WTC11 (cell line): Measurements from ENCODE around the gene WSCD1. TPM values are rescaled to one million over a fixed set of nuclear protein-coding genes. Genes with fewer than 3 reads are reported as not detected.

Experiments used
- ATAC-seq: fragments of 200-7000 bp; cut with Tn5 transposase; 2 replicates; pipeline ENCODE4 v1.10.0; 2021; ENCODE audit warnings: mild to moderate bottlenecking, moderate library complexity
- CTCF ChIA-PET: fragments of 300-600 bp; sonication (Branson Sonifier 250); formaldehyde crosslinking; loops from one replicate; lab custom pipeline; 2021; ENCODE audit warnings: antibody characterized with exemption; lab: Charles Lee
- POLR2A ChIA-PET: fragments of 350-600 bp; sonication (Branson Sonifier 250); formaldehyde crosslinking; loops from one replicate; lab custom pipeline; 2021; ENCODE audit warnings: antibody characterized with exemption; lab: Charles Lee
- DNase-seq: peaks from one replicate; pipeline ENCODE4 v3.0.0; 2021; ENCODE audit warnings: low spot score
- H3K27ac Mint-ChIP-seq: 2 replicates; pipeline ENCODE4 v1.8.0; 2021; ENCODE audit warnings: mixed read lengths
- H3K27me3 Mint-ChIP-seq: 2 replicates; pipeline ENCODE4 v1.8.0; 2021; ENCODE audit warnings: low read depth, mild to moderate bottlenecking, moderate library complexity, mixed read lengths
- H3K36me3 Mint-ChIP-seq: 2 replicates; pipeline ENCODE4 v1.8.0; 2021; ENCODE audit warnings: mixed read lengths
- H3K4me1 Mint-ChIP-seq: 2 replicates; pipeline ENCODE4 v1.8.0; 2022; ENCODE audit warnings: mixed read lengths
- H3K4me3 Mint-ChIP-seq: 2 replicates; pipeline ENCODE4 v1.8.0; 2021; ENCODE audit warnings: mild to moderate bottlenecking, moderate library complexity, mixed read lengths
- H3K9me3 Mint-ChIP-seq: 2 replicates; pipeline ENCODE4 v1.8.0; 2021; ENCODE audit warnings: mixed read lengths
- HMGA2 ChIP-seq: fragments of 250-450 bp; sonication (Bioruptor Pico); IDR thresholded peaks from 2 replicates; pipeline ENCODE4 v1.4.0; 2021; ENCODE audit warnings: mild to moderate bottlenecking, moderate library complexity
- JAZF1 ChIP-seq: fragments of 250-450 bp; sonication (Bioruptor Pico); IDR thresholded peaks from 2 replicates; pipeline ENCODE4 v1.9.0; 2021; ENCODE audit warnings: moderate library complexity, mild to moderate bottlenecking, inconsistent platforms
- JUN ChIP-seq: sonication (generic); formaldehyde crosslinking; IDR thresholded peaks from 2 replicates; pipeline ENCODE4 v1.8.0; 2023; ENCODE audit warnings: mild to moderate bottlenecking, missing genetic modification reagents
- MAX ChIP-seq: sonication (generic); formaldehyde crosslinking; IDR thresholded peaks from 2 replicates; pipeline ENCODE4 v1.8.0; 2022; ENCODE audit warnings: mild to moderate bottlenecking, missing genetic modification reagents
- SMAD4 ChIP-seq: sonication (generic); formaldehyde crosslinking; IDR thresholded peaks from 2 replicates; pipeline ENCODE4 v1.8.0; 2022; ENCODE audit warnings: mild to moderate bottlenecking, missing genetic modification reagents
- TP53 ChIP-seq: sonication (generic); formaldehyde crosslinking; IDR thresholded peaks from 2 replicates; pipeline ENCODE4 v1.8.1; 2023; ENCODE audit warnings: mild to moderate bottlenecking, missing genetic modification reagents
- ZNF263 ChIP-seq: sonication (generic); formaldehyde crosslinking; IDR thresholded peaks from 2 replicates; pipeline ENCODE4 v1.8.1; 2022; ENCODE audit warnings: low read depth, mild to moderate bottlenecking, moderate library complexity, missing genetic modification reagents
- ZNF423 ChIP-seq: fragments of 250-450 bp; sonication (Bioruptor Pico); IDR thresholded peaks from 2 replicates; pipeline ENCODE4 v2.1.2; 2022; ENCODE audit warnings: mild to moderate bottlenecking, moderate library complexity
- total RNA-seq: library from RNA; stranded (reverse); gene quantifications from 3 replicates; pipeline ENCODE4 v1.2.3, GENCODE V29; 2021
- TF ChIP-seq, protein P1 (sequence below): fragments of 250-450 bp; sonication (Bioruptor Pico); IDR thresholded peaks from 2 replicates; pipeline ENCODE4 v1.9.0; 2021; ENCODE audit warnings: mild to moderate bottlenecking
- TF ChIP-seq, protein P2 (sequence below): sonication (generic); formaldehyde crosslinking; IDR thresholded peaks from 2 replicates; pipeline ENCODE4 v1.8.1; 2022; ENCODE audit warnings: low read depth, missing genetic modification reagents, borderline replicate concordance
- TF ChIP-seq, protein P3 (sequence below): sonication (generic); formaldehyde crosslinking; conservative IDR thresholded peaks from 2 replicates; pipeline ENCODE4 v1.8.1; 2023; ENCODE audit warnings: mild to moderate bottlenecking, low read depth, missing genetic modification reagents, moderate library complexity
- TF ChIP-seq, protein P4 (sequence below): sonication (generic); formaldehyde crosslinking; IDR thresholded peaks from 2 replicates; pipeline ENCODE4 v1.8.1; 2023; ENCODE audit warnings: mild to moderate bottlenecking, missing genetic modification reagents, moderate library complexity
- TF ChIP-seq, protein P5 (sequence below): sonication (generic); formaldehyde crosslinking; IDR thresholded peaks from 2 replicates; pipeline ENCODE4 v1.8.1; 2023; ENCODE audit warnings: mild to moderate bottlenecking, missing genetic modification reagents, borderline replicate concordance
- TF ChIP-seq, protein P6 (sequence below): sonication (generic); formaldehyde crosslinking; IDR thresholded peaks from 2 replicates; pipeline ENCODE4 v1.8.1; 2023; ENCODE audit warnings: mild to moderate bottlenecking, missing genetic modification reagents

WSCD1 gene
- total RNA-seq, 1 experiment from 2014 or later = 57.5 TPM

DNA sequence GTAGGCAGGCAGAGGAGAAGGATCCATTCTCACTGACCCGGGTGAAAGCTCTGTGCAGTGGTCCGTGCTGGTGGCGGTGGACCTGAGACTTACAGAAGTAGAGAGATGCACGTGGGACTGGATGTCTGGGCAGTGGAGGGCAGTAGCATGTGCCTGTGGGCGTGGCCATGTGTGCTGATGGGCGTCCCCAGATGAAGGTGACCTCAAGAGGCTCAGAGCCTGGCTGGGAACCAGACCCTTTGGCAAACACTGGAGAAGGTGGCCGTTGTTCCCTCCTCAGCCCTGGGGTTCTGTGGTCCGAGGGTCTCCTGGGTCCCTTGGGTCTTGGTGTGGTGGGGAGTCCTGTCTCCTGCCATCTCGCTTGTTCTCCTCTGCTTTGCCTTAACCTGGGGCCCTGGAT, 15.6 kb downstream of the WSCD1 start:
- H3K4me3 Mint-ChIP-seq = no peak overlapping the region
- H3K27me3 Mint-ChIP-seq = no peaks in the 10 kb centered on the region
- ChIA-PET CTCF (no interaction called here), POLR2A (interaction anchor here (1.3 kb wide), 1 partner anchor 9 kb away, joined by 3 read pairs; no protein-coding TSS in a partner anchor)
- no peaks in the 10 kb centered on the region for H3K9me3 Mint-ChIP-seq
- ATAC-seq (peak; percentile 57), DNase-seq (no peak)
- TF ChIP-seq JAZF1 (no peak), TP53 (CRISPR knock-in tag) (no peak), SMAD4 (no peak), ZNF423 (CRISPR knock-in tag) (no peak)
- TF ChIP-seq, protein P1, sequence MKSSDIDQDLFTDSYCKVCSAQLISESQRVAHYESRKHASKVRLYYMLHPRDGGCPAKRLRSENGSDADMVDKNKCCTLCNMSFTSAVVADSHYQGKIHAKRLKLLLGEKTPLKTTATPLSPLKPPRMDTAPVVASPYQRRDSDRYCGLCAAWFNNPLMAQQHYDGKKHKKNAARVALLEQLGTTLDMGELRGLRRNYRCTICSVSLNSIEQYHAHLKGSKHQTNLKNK = no peak
- TF ChIP-seq, protein P2, sequence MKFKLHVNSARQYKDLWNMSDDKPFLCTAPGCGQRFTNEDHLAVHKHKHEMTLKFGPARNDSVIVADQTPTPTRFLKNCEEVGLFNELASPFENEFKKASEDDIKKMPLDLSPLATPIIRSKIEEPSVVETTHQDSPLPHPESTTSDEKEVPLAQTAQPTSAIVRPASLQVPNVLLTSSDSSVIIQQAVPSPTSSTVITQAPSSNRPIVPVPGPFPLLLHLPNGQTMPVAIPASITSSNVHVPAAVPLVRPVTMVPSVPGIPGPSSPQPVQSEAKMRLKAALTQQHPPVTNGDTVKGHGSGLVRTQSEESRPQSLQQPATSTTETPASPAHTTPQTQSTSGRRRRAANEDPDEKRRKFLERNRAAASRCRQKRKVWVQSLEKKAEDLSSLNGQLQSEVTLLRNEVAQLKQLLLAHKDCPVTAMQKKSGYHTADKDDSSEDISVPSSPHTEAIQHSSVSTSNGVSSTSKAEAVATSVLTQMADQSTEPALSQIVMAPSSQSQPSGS (CRISPR knock-in tag) = no peak
- peaks cover 11% of the 10 kb centered on the region for H3K36me3 Mint-ChIP-seq
- peaks cover 22% of the 10 kb centered on the region for H3K4me1 Mint-ChIP-seq
- no peak overlapping the region for H3K27ac Mint-ChIP-seq

DNA sequence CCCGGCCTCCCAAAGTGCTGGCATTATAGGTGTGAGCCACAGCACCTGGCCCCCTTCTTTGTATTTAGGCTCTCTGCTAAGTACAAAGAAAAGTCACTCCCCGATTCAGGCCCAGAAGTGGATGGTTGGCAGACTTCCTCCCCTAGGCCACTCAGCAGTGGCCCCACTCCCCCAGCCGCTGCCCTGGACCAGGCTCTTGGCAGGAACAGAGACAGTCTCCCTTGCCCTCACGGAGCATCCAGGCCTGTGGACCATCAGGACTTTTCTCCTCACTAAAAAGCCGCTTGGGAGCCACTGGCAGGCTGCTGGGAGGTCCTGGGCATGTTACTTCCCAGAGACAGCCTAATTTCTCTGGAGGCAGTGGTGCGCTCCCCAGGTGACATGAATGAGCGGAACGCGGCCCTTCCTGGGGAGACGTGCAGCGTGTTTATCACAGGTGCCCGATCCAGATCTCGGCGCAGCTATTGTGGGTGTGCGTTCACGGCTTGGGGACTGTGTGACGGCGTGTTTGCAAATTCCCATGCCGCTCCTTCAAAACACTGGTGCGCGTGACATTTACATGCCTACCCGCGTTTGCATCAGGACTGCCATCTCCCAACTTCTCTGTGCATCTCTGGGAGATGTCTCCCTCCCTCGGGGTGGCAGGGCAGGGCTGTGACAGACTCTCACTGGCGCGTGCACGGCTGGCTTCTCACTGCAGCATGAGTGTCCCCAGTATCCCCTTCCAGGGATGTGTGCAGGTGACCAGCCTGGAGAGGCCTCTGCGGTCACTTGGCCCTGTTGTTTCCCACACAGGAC, 16.6 kb downstream of the WSCD1 start:
- Mint-ChIP-seq H3K27me3 (no peaks in the 10 kb centered on the region), H3K36me3 (peaks cover 18% of the 10 kb centered on the region), H3K4me1 (peaks cover 22% of the 10 kb centered on the region)
- CTCF ChIA-PET = no interaction called here
- no peak for DNase-seq
- TF ChIP-seq, protein P3, sequence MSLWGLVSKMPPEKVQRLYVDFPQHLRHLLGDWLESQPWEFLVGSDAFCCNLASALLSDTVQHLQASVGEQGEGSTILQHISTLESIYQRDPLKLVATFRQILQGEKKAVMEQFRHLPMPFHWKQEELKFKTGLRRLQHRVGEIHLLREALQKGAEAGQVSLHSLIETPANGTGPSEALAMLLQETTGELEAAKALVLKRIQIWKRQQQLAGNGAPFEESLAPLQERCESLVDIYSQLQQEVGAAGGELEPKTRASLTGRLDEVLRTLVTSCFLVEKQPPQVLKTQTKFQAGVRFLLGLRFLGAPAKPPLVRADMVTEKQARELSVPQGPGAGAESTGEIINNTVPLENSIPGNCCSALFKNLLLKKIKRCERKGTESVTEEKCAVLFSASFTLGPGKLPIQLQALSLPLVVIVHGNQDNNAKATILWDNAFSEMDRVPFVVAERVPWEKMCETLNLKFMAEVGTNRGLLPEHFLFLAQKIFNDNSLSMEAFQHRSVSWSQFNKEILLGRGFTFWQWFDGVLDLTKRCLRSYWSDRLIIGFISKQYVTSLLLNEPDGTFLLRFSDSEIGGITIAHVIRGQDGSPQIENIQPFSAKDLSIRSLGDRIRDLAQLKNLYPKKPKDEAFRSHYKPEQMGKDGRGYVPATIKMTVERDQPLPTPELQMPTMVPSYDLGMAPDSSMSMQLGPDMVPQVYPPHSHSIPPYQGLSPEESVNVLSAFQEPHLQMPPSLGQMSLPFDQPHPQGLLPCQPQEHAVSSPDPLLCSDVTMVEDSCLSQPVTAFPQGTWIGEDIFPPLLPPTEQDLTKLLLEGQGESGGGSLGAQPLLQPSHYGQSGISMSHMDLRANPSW (CRISPR knock-in tag) = no peak
- TF ChIP-seq, protein P4, sequence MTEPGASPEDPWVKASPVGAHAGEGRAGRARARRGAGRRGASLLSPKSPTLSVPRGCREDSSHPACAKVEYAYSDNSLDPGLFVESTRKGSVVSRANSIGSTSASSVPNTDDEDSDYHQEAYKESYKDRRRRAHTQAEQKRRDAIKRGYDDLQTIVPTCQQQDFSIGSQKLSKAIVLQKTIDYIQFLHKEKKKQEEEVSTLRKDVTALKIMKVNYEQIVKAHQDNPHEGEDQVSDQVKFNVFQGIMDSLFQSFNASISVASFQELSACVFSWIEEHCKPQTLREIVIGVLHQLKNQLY = no peak
- no peak for TF ChIP-seq MAX
- TF ChIP-seq, protein P5, sequence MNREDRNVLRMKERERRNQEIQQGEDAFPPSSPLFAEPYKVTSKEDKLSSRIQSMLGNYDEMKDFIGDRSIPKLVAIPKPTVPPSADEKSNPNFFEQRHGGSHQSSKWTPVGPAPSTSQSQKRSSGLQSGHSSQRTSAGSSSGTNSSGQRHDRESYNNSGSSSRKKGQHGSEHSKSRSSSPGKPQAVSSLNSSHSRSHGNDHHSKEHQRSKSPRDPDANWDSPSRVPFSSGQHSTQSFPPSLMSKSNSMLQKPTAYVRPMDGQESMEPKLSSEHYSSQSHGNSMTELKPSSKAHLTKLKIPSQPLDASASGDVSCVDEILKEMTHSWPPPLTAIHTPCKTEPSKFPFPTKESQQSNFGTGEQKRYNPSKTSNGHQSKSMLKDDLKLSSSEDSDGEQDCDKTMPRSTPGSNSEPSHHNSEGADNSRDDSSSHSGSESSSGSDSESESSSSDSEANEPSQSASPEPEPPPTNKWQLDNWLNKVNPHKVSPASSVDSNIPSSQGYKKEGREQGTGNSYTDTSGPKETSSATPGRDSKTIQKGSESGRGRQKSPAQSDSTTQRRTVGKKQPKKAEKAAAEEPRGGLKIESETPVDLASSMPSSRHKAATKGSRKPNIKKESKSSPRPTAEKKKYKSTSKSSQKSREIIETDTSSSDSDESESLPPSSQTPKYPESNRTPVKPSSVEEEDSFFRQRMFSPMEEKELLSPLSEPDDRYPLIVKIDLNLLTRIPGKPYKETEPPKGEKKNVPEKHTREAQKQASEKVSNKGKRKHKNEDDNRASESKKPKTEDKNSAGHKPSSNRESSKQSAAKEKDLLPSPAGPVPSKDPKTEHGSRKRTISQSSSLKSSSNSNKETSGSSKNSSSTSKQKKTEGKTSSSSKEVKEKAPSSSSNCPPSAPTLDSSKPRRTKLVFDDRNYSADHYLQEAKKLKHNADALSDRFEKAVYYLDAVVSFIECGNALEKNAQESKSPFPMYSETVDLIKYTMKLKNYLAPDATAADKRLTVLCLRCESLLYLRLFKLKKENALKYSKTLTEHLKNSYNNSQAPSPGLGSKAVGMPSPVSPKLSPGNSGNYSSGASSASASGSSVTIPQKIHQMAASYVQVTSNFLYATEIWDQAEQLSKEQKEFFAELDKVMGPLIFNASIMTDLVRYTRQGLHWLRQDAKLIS (CRISPR knock-in tag) = no peak
- no peak for TF ChIP-seq ZNF263 (CRISPR knock-in tag)
- TF ChIP-seq HMGA2 = no peak
- no peak for TF ChIP-seq JUN (CRISPR knock-in tag)
- TF ChIP-seq, protein P6, sequence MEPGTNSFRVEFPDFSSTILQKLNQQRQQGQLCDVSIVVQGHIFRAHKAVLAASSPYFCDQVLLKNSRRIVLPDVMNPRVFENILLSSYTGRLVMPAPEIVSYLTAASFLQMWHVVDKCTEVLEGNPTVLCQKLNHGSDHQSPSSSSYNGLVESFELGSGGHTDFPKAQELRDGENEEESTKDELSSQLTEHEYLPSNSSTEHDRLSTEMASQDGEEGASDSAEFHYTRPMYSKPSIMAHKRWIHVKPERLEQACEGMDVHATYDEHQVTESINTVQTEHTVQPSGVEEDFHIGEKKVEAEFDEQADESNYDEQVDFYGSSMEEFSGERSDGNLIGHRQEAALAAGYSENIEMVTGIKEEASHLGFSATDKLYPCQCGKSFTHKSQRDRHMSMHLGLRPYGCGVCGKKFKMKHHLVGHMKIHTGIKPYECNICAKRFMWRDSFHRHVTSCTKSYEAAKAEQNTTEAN = no peak
- TF ChIP-seq, all 79 proteins: peak for 0
- H3K9me3 Mint-ChIP-seq = no peaks in the 10 kb centered on the region
- ATAC-seq = no peak
- H3K4me3 Mint-ChIP-seq = no peak overlapping the region
- POLR2A ChIA-PET = no interaction called here
- H3K27ac Mint-ChIP-seq = no peak overlapping the region
